Esophagus squamous epithelium (tissue), 5 donors: ENCODE results near the gene RSAD1. TPM values are rescaled to one million over a fixed set of nuclear protein-coding genes. Genes with fewer than 3 reads are reported as not detected.

Experiments used
- DNase-seq: peaks from one replicate; lab custom pipeline; 2025; lab: John Stamatoyannopoulos, UW
- H3K27ac ChIP-seq, 4 donors: fragments of 200-600 bp; sonication (generic); one replicate each; pipeline ENCODE4 v1.5.1; 2016 to 2019; ENCODE audit warnings: mild to moderate bottlenecking in 1 of 4
- H3K27me3 ChIP-seq, 4 donors: fragments of 200-600 bp; sonication (generic); 1 replicate in 3 of 4; 2 replicates in 1 of 4; pipeline versions ENCODE4 v1.5.1 to v1.6.0; 2017 to 2021; ENCODE audit warnings: antibody characterized with exemption in 1 of 4
- H3K36me3 ChIP-seq, 3 donors: fragments of 200-600 bp; sonication (generic); one replicate each; pipeline ENCODE4 v1.5.1; 2016 to 2019
- H3K4me1 ChIP-seq, 3 donors: fragments of 200-600 bp; sonication (generic); one replicate each; pipeline ENCODE4 v1.5.1; 2017 to 2019
- H3K4me3 ChIP-seq, 4 donors: fragments of 200-600 bp; sonication (generic); 1 replicate in 3 of 4; 2 replicates in 1 of 4; pipeline ENCODE4 v1.5.1; 2016 to 2019; ENCODE audit warnings: mild to moderate bottlenecking in 2 of 4, moderate library complexity in 1 of 4
- H3K9me3 ChIP-seq, 3 donors: fragments of 200-600 bp; sonication (generic); one replicate each; pipeline ENCODE4 v1.5.1; 2016 to 2019
- POLR2A ChIP-seq, 4 donors: fragments of 450-650 bp; IDR thresholded peaks; one replicate each; pipeline ENCODE4 v1.6.1; 2017; ENCODE audit warnings: antibody characterized with exemption in 4 of 4, mild to moderate bottlenecking in 4 of 4, moderate library complexity in 3 of 4
- WGBS, 2 donors: methylation state at CpG; one replicate each; pipeline ENCODE4 v1.1.5; 2018; 5-methylcytosine and 5-hydroxymethylcytosine counted together
- intact Hi-C: fragments of 100-400 bp; cut with DNase I; formaldehyde crosslinking; loops from one replicate; pipeline ENCODE4 v1.15.0; 2022
- total RNA-seq, 4 donors: library from RNA; depleted of rRNA; stranded (reverse); fragments of >200 nt; gene quantifications; one replicate each; pipeline ENCODE4 v1.1.0, GENCODE V29; 2016
- TF ChIP-seq, protein P1 (sequence below), 6 experiments: fragments of 450-650 bp in 4 of 6; fragments of 200-600 bp in 2 of 6; sonication (generic) in 2 of 6; IDR thresholded peaks; one replicate each; pipeline ENCODE4 v1.5.1; 2016 to 2019; ENCODE audit warnings: antibody characterized with exemption in 6 of 6, mild to moderate bottlenecking in 4 of 6, moderate library complexity in 4 of 6
- donor health status: DM: yes; HTN: yes; CAD: no.

RSAD1 gene
- total RNA-seq, 4 donors from 2014 or later = 9.1 to 19.3 (median 14.2) TPM

DNA sequence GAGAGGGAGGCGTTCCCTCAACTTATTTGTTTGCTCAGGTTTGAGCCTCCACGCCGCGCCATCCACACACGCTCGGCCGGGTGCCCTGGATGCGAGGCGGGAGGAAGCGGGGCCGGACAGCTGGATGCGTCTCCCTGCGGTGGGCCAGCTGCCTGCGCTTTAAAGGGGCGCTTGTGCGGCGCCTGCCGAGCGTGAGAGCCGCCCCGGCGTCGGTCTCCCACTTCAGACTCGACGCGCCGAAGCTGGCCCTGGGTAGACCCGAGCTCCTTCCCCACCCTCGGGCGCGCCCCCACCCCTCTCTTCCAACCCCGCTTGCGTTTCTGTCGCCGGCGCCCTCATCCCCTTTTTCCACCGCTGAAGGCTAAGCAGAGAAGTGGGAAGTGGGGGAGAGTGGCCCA, 9.5 kb upstream of the RSAD1 start:
- no peak for DNase-seq
- Histone ChIP-seq H3K27ac (no peak overlapping the region), H3K27me3 (peaks cover 0 to 29% (median 0%) of the 10 kb centered on the region in 4 donors), H3K9me3 (no peaks in the 10 kb centered on the region), H3K36me3 (peaks cover 0 to 31% (median 0%) of the 10 kb centered on the region in 3 donors), H3K4me3 (peak overlapping the region; percentile 13 to 59 (median 38)), H3K4me1 (peaks cover 12 to 39% (median 14%) of the 10 kb centered on the region in 3 donors)
- intact Hi-C loops = no loop called here
- no peak for TF ChIP-seq POLR2A (IDR thresholded peaks at IDR 0.05)
- TF ChIP-seq, protein P1, sequence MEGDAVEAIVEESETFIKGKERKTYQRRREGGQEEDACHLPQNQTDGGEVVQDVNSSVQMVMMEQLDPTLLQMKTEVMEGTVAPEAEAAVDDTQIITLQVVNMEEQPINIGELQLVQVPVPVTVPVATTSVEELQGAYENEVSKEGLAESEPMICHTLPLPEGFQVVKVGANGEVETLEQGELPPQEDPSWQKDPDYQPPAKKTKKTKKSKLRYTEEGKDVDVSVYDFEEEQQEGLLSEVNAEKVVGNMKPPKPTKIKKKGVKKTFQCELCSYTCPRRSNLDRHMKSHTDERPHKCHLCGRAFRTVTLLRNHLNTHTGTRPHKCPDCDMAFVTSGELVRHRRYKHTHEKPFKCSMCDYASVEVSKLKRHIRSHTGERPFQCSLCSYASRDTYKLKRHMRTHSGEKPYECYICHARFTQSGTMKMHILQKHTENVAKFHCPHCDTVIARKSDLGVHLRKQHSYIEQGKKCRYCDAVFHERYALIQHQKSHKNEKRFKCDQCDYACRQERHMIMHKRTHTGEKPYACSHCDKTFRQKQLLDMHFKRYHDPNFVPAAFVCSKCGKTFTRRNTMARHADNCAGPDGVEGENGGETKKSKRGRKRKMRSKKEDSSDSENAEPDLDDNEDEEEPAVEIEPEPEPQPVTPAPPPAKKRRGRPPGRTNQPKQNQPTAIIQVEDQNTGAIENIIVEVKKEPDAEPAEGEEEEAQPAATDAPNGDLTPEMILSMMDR (IDR thresholded peaks at IDR 0.05) = no peak
- WGBS, 2 donors = 0% methylated on average over 1 of the region's 37 CpGs; no CpG with 5 or more reads in 1 of the 2 donors

DNA sequence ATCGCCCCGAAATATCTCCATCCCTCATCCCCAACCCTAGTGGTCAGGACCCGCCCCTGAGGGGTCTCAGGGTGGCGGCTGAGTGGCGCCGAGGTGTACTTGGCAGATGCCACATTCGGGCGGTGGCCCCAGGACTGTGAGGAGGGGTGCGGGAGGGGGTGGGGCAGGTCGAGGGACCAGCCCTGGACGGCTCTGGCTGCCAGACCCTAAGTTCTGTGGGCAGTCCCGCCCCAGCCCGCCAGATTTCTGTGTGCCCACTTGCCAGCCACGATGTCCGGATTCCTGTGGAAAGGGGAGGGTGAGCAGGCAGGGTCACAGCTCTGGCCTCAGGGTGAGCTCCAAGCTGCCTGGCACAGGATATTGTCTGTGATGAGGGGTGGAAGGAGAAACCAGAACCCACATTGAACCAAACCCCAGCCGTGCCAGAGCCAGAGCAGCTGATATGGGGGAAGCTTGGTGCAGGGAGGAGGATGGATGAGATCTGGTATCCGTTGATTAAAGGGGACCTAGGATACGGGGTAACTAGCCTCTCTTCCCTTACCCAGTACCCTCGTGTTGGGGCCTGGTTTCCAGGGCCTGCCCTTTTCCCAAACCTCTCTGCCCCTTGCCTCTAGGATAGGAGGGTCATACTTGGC, 8.9 kb upstream of the RSAD1 start:
- Histone ChIP-seq H3K4me3 (no peak overlapping the region), H3K27me3 (peaks cover 0 to 29% (median 0%) of the 10 kb centered on the region in 4 donors), H3K9me3 (no peaks in the 10 kb centered on the region), H3K27ac (no peak overlapping the region), H3K4me1 (peaks cover 12 to 39% (median 14%) of the 10 kb centered on the region in 3 donors), H3K36me3 (peaks cover 0 to 31% (median 0%) of the 10 kb centered on the region in 3 donors)
- no peak for DNase-seq
- WGBS, 2 donors = 74 to 78% methylated on average over 4 to 5 of the region's 19 CpGs
- intact Hi-C loops = no loop called here
- TF ChIP-seq, protein P1 (IDR thresholded peaks at IDR 0.05) = no peak
- no peak for TF ChIP-seq POLR2A (IDR thresholded peaks at IDR 0.05)

DNA sequence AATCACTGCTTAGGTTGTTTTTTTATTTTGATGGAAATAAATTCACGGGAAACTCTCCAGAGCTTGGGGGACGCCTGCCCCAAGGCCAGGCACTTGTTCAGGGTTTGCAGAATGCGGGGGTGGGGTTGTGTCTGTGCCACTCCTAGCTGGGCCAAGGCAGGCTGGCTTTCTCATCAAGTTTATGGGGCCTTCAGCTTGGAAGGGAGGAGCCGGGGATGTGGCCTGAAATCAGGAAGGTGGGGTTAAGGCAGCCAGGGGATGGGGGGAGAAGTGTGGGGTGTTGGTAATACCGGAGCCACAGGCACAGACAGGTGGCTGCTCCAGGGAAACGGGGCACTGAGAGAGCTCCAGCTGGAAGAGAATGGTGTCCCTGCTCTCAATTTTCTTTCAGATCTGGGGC, 8.2 kb upstream of the RSAD1 start:
- Histone ChIP-seq H3K4me1 (peaks cover 12 to 39% (median 14%) of the 10 kb centered on the region in 3 donors), H3K36me3 (peaks cover 0 to 31% (median 0%) of the 10 kb centered on the region in 3 donors), H3K9me3 (no peaks in the 10 kb centered on the region), H3K27ac (no peak overlapping the region), H3K27me3 (peaks cover 0 to 29% (median 0%) of the 10 kb centered on the region in 4 donors), H3K4me3 (no peak overlapping the region)
- no peak for DNase-seq
- intact Hi-C loops = no loop called here
- TF ChIP-seq POLR2A (IDR thresholded peaks at IDR 0.05) = no peak
- TF ChIP-seq, protein P1 (IDR thresholded peaks at IDR 0.05) = no peak
- WGBS, 2 donors = 73 to 78% methylated on average over 5 to 6 of the region's 6 CpGs

DNA sequence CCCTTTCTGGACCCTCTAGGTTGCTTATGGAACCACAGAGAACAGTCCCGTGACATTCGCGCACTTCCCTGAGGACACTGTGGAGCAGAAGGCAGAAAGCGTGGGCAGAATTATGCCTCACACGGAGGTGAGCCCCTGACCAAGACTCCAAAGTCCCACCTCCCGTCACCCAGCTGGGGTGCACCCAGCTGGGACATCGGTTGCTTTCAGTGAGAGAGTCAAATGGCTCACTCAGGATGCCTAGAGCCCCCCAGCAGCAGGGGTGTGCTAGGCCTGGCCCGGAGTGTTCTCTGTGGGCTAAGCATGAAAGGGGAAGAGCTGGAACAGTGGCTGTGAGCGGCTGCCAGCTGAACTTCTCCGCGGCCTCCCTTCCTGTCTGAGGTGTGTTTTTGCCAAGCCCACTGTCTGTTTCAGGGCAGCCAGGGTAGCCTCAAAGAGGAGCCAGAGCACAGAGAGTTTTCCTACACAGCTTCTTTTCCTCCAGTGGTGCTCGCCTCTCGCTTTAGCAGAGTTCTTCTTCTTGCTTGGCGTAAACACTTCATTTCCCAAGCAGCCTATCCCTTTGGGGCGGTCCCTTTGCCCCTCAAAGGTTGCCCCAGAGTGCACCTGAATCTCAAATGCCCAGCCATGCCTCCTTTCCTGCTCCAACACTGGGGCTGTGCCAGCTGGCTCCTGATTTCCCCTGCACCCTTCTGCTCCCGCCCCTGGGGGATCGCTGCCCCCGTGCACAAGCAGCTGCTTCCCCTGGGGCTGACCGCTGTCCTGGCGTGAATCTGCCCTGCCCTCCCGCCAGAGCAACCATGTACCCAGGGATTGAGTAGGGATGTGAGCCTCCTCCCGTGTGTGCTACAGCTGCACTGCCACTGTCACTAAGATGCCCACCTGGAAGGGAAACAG, 7.4 kb upstream of the RSAD1 start:
- 80 to 86% methylated on average over 16 to 17 of the region's 22 CpGs for WGBS, 2 donors
- Histone ChIP-seq H3K36me3 (peaks cover 0 to 31% (median 0%) of the 10 kb centered on the region in 3 donors), H3K4me1 (peaks cover 12 to 34% (median 14%) of the 10 kb centered on the region in 3 donors), H3K27ac (no peak overlapping the region), H3K4me3 (no peak overlapping the region), H3K9me3 (no peaks in the 10 kb centered on the region), H3K27me3 (peaks cover 0 to 29% (median 0%) of the 10 kb centered on the region in 4 donors)
- DNase-seq = no peak
- intact Hi-C loops = no loop called here
- TF ChIP-seq, protein P1 (IDR thresholded peaks at IDR 0.05) = no peak
- no peak for TF ChIP-seq POLR2A (IDR thresholded peaks at IDR 0.05)
